ENCODE data around the gene PAXIP1. TPM values are rescaled to one million over a fixed set of nuclear protein-coding genes. Genes with fewer than 3 reads are reported as not detected.

The PAXIP1 gene
- total and polyA plus RNA-seq, 10 of the 15 experiments (the other 5 are each of a cell fraction or from before 2014, with no cell fraction given): 7.3 to 27.2 (median 18.1) TPM

DNA sequence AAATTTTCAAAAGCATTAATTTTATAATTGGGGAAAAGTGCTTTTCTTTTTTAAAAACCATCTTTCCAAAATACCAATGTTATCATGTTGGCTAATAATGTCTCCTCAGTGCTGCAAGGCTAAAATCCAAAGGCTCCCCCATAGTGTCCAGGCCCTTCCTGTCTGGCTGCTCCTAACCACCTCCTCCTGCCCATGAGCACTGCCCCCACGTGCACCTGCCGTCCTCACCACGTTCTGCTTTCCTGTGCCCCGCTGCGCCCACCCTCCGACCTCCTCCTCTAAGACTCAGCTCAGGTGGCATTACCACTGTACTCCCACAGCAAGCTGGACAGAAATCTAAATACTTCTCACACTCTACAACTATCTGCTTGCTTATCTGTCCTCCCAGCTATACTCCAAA lies 17.7 kb downstream of the PAXIP1 start (continued):
- TF ChIP-seq, protein P1, sequence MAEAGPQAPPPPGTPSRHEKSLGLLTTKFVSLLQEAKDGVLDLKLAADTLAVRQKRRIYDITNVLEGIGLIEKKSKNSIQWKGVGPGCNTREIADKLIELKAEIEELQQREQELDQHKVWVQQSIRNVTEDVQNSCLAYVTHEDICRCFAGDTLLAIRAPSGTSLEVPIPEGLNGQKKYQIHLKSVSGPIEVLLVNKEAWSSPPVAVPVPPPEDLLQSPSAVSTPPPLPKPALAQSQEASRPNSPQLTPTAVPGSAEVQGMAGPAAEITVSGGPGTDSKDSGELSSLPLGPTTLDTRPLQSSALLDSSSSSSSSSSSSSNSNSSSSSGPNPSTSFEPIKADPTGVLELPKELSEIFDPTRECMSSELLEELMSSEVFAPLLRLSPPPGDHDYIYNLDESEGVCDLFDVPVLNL (IDR thresholded peaks at IDR 0.05; ENCODE audit: low read depth, low read length): no peak
- no peak for TF ChIP-seq HCFC1 (IDR thresholded peaks at IDR 0.05; ENCODE audit: low read length)
- TF ChIP-seq BCLAF1 (IDR thresholded peaks at IDR 0.05): no peak
- TF ChIP-seq, protein P2, sequence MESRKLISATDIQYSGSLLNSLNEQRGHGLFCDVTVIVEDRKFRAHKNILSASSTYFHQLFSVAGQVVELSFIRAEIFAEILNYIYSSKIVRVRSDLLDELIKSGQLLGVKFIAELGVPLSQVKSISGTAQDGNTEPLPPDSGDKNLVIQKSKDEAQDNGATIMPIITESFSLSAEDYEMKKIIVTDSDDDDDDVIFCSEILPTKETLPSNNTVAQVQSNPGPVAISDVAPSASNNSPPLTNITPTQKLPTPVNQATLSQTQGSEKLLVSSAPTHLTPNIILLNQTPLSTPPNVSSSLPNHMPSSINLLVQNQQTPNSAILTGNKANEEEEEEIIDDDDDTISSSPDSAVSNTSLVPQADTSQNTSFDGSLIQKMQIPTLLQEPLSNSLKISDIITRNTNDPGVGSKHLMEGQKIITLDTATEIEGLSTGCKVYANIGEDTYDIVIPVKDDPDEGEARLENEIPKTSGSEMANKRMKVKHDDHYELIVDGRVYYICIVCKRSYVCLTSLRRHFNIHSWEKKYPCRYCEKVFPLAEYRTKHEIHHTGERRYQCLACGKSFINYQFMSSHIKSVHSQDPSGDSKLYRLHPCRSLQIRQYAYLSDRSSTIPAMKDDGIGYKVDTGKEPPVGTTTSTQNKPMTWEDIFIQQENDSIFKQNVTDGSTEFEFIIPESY (IDR thresholded peaks at IDR 0.05): no peak
- TF ChIP-seq SRF (IDR thresholded peaks at IDR 0.05; ENCODE audit: low read depth in 2 of 2, low read length in 2 of 2): no peak

DNA sequence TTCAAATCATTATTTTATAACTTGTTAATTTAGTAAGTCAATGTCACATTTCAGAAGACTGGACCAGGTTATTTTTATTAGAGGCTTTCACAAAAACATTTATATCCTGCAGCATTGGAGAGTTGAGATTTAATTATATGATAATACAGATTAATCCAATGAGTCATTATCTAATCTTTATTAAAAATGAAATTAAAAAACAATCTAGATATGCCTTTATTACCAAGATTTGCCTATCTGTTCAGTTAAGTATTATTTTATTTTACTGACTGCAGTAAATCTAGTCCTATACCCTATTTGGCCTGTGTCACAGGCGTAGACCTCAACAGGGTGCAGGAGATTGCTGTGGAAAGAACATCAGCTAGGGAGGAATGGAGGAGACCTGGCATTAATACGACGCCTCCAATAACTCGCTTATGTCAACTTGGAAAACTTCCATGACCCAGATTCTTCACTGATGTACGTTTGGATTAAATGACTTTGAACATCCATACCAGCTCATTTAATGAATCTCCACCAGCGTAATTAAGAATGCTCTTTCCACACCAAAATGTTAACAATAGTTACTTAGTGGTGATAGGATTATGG lies 18.2 kb downstream of the PAXIP1 start:
- CTCF ChIA-PET: interaction anchor here (0.8 to 3.2 kb wide), 4 partner anchors 15 to 32 kb away, joined by 3 to 16 read pairs (median 4); no protein-coding TSS in a partner anchor
- no peak overlapping the region for H2AFZ ChIP-seq (ENCODE audit: control insufficient read depth, low read depth, low read length)
- H3K9ac ChIP-seq (ENCODE audit: control insufficient read depth, insufficient read depth, low read length): no peak overlapping the region
- in situ Hi-C loops (cut with MboI) (no loop called here), intact Hi-C loops (cut with micrococcal nuclease; ENCODE audit: unreplicated experiment) (no loop called here)
- RAD21 ChIA-PET (ENCODE audit: unreplicated experiment): no interaction called here
- DNase-seq (ENCODE audit: low read depth, low spot score) (no peak), ATAC-seq (no peak), FAIRE-seq (no peak)
- H4K20me1 ChIP-seq (ENCODE audit: control insufficient read depth, insufficient read depth): no peaks in the 10 kb centered on the region; the same call in 1 of the 2 replicates
- H3K27me3 ChIP-seq (replicated peaks in 1 of 2; ENCODE audit: control insufficient read depth in 2 of 2, insufficient read depth in 2 of 2, low read length in 1 of 2): no peaks in the 10 kb centered on the region
- no peak overlapping the region for H3K4me3 ChIP-seq
- whole genome bisulfite sequencing (ENCODE audit: insufficient coverage, insufficient replicate concordance, low lambda C conversion rate, missing lambda C conversion rate): 89% methylated on average over 6 of the region's 6 CpGs
- no peaks in the 10 kb centered on the region for H3K9me3 ChIP-seq (replicated peaks; ENCODE audit: control insufficient read depth, insufficient read depth, low read length)
- H3K79me2 ChIP-seq (ENCODE audit: control insufficient read depth, insufficient read depth, low read length): no peaks in the 10 kb centered on the region
- H3K27ac ChIP-seq (ENCODE audit: control insufficient read depth, insufficient read depth): no peak overlapping the region
- no TSS peak for BruUV-seq (replicated peaks)
- H3K4me2 ChIP-seq (ENCODE audit: control insufficient read depth, insufficient read depth): no peak overlapping the region
- SMC1A ChIA-PET (ENCODE audit: uncharacterized antibody, unreplicated experiment): interaction anchor here (1.1 to 1.5 kb wide), 4 partner anchors 15 to 57 kb away, joined by 3 to 4 read pairs (median 3); no protein-coding TSS in a partner anchor
- POLR2A ChIA-PET: no interaction called here
- H3K4me1 ChIP-seq (ENCODE audit: control insufficient read depth, insufficient read depth, low read length): no peaks in the 10 kb centered on the region
- peaks cover 4 to 26% of the 10 kb centered on the region in 2 experiments; a peak in 3 of 4 replicates for H3K36me3 ChIP-seq (ENCODE audit: control insufficient read depth in 2 of 2, insufficient read depth in 2 of 2, low read length in 1 of 2)
- TF ChIP-seq KDM1A (IDR thresholded peaks at IDR 0.05; ENCODE audit: borderline replicate concordance) (no peak), CBX3 (IDR thresholded peaks at IDR 0.05; ENCODE audit: borderline replicate concordance, low read depth) (no peak), STAT3 (IDR thresholded peaks at IDR 0.05; ENCODE audit: low read depth, low read length) (no peak), ZBTB11 (CRISPR knock-in tag; IDR thresholded peaks at IDR 0.05) (no peak)
- TF ChIP-seq, protein P3, sequence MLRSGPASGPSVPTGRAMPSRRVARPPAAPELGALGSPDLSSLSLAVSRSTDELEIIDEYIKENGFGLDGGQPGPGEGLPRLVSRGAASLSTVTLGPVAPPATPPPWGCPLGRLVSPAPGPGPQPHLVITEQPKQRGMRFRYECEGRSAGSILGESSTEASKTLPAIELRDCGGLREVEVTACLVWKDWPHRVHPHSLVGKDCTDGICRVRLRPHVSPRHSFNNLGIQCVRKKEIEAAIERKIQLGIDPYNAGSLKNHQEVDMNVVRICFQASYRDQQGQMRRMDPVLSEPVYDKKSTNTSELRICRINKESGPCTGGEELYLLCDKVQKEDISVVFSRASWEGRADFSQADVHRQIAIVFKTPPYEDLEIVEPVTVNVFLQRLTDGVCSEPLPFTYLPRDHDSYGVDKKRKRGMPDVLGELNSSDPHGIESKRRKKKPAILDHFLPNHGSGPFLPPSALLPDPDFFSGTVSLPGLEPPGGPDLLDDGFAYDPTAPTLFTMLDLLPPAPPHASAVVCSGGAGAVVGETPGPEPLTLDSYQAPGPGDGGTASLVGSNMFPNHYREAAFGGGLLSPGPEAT (IDR thresholded peaks at IDR 0.05; ENCODE audit: low read depth): no peak

All from GM12878 (cell line).